Neuronal stem cell (in vitro differentiated cells): ENCODE measurements around the gene SERPINA6.
A peak's percentile ranks its signal among the peaks of the same experiment; 100 is the strongest.
"Not testable (repeated sequence)": the region's sequence is repeated elsewhere in the genome, so short reads cannot be mapped to it uniquely, and the experiment has no call there.

ENCODE experiments used
- DNase-seq: peaks from one replicate; pipeline ENCODE4 v3.0.0-alpha.2; 2013; ENCODE audit warnings: low spot score
- H2AFZ ChIP-seq: one replicate; pipeline ENCODE4 v1.6.1; 2013; ENCODE audit warnings: mild to moderate bottlenecking, low read length, inconsistent platforms
- H2AK5ac ChIP-seq: 2 replicates; pipeline ENCODE4 v1.6.1; 2013; ENCODE audit warnings: low read depth, mild to moderate bottlenecking, inconsistent platforms, low read length, moderate library complexity, mixed read lengths
- H2BK120ac ChIP-seq: 2 replicates; pipeline ENCODE4 v1.6.1; 2013; ENCODE audit warnings: low read depth, mild to moderate bottlenecking, inconsistent platforms, low read length, moderate library complexity, mixed read lengths
- H2BK12ac ChIP-seq: one replicate; pipeline ENCODE4 v1.6.1; 2013; ENCODE audit warnings: low read length, inconsistent platforms
- H2BK15ac ChIP-seq: 2 replicates; pipeline ENCODE4 v1.6.1; 2013; ENCODE audit warnings: mild to moderate bottlenecking, low read length, inconsistent platforms, mixed read lengths
- H2BK5ac ChIP-seq: one replicate; pipeline ENCODE4 v1.6.1; 2013; ENCODE audit warnings: inconsistent platforms, mild to moderate bottlenecking, low read length, moderate library complexity
- H3K14ac ChIP-seq: one replicate; pipeline ENCODE4 v1.6.1; 2013; ENCODE audit warnings: low read length, inconsistent platforms
- H3K18ac ChIP-seq: 2 replicates; pipeline ENCODE4 v1.6.1; 2013; ENCODE audit warnings: low read length, inconsistent platforms
- H3K23ac ChIP-seq: 2 replicates; pipeline ENCODE4 v1.6.1; 2013; ENCODE audit warnings: low read depth, mild to moderate bottlenecking, mixed read lengths, low read length, inconsistent platforms; ENCODE audit not compliant: poor library complexity
- H3K27ac ChIP-seq: replicated peaks from 3 replicates; pipeline ENCODE4 v1.5.1; 2013; ENCODE audit warnings: low read length, inconsistent platforms
- H3K27me3 ChIP-seq, 3 experiments: 2 replicates each; pipeline ENCODE4 v1.6.1; 2013; ENCODE audit warnings: low read length in 3 of 3, mild to moderate bottlenecking in 2 of 3, inconsistent platforms in 1 of 3, low read depth in 1 of 3, mixed read lengths in 1 of 3, moderate library complexity in 1 of 3; ENCODE audit not compliant: control insufficient read depth in 3 of 3, insufficient read depth in 3 of 3
- H3K36me3 ChIP-seq, 2 donors: replicated peaks in 1 of 2; 2 replicates each; pipeline ENCODE4 v1.6.1; 2013; ENCODE audit warnings: low read length in 2 of 2; ENCODE audit not compliant: control insufficient read depth in 2 of 2, insufficient read depth in 2 of 2
- H3K4ac ChIP-seq: 2 replicates; pipeline ENCODE4 v1.6.1; 2013; ENCODE audit warnings: inconsistent platforms, mild to moderate bottlenecking, low read length, moderate library complexity
- H3K4me1 ChIP-seq, 2 donors: 1 replicate in 1 of 2; 2 replicates in 1 of 2; pipeline ENCODE4 v1.6.1; 2013; ENCODE audit warnings: low read length in 2 of 2, low read depth in 1 of 2; ENCODE audit not compliant: control insufficient read depth in 2 of 2, insufficient read depth in 1 of 2
- H3K4me2 ChIP-seq: one replicate; pipeline ENCODE4 v1.6.1; 2013; ENCODE audit warnings: mild to moderate bottlenecking, low read length, inconsistent platforms; ENCODE audit not compliant: insufficient read depth, poor library complexity, severe bottlenecking
- H3K4me3 ChIP-seq, 2 donors: 2 replicates each; pipeline ENCODE4 v1.5.1; 2013; ENCODE audit warnings: low read length in 2 of 2, mild to moderate bottlenecking in 2 of 2, inconsistent platforms in 1 of 2, moderate library complexity in 1 of 2
- H3K79me1 ChIP-seq: one replicate; pipeline ENCODE4 v1.6.1; 2013; ENCODE audit warnings: low read depth, mild to moderate bottlenecking, inconsistent platforms, low read length, moderate library complexity
- H3K9ac ChIP-seq: one replicate; pipeline ENCODE4 v1.6.1; 2013; ENCODE audit warnings: mild to moderate bottlenecking, low read depth, low read length, inconsistent platforms; ENCODE audit not compliant: poor library complexity
- H3K9me3 ChIP-seq, 2 donors: replicated peaks in 1 of 2; 2 replicates each; pipeline versions ENCODE3 to v1.6.1; 2013; ENCODE audit warnings: low read length in 2 of 2, mild to moderate bottlenecking in 2 of 2, inconsistent platforms in 1 of 2, low read depth in 1 of 2, mixed read lengths in 1 of 2, moderate library complexity in 1 of 2; ENCODE audit not compliant: control insufficient read depth in 2 of 2, insufficient read depth in 1 of 2
- H4K8ac ChIP-seq: one replicate; pipeline ENCODE4 v1.6.1; 2013; ENCODE audit warnings: low read depth, mild to moderate bottlenecking, inconsistent platforms, low read length, moderate library complexity
- H4K91ac ChIP-seq: one replicate; pipeline ENCODE4 v1.6.1; 2013; ENCODE audit warnings: low read length, low read depth, mild to moderate bottlenecking, inconsistent platforms; ENCODE audit not compliant: poor library complexity
- WGBS, 2 donors: extraction: QIAGEN DNeasy Blood & Tissue Kit; methylation state at CpG; one replicate each; pipeline ENCODE4 v1.1.7; 2013; ENCODE audit warnings: missing lambda C conversion rate in 2 of 2, mixed read lengths in 1 of 2; ENCODE audit not compliant: insufficient read length in 2 of 2, insufficient replicate concordance in 1 of 2; ENCODE audit errors: extremely low coverage in 2 of 2; 5-methylcytosine and 5-hydroxymethylcytosine counted together

Gene SERPINA6

GRCh38 chr14:94278731-94279130 is 44.4 kb downstream of the SERPINA6 start:
- Histone ChIP-seq H3K27me3 (no peaks in the 10 kb centered on the region), H2BK12ac (no peak overlapping the region), H3K4ac (no peak overlapping the region), H3K23ac (no peak overlapping the region), H2BK5ac (no peak overlapping the region), H3K36me3 (no peaks in the 10 kb centered on the region), H3K4me1 (peaks cover 0 to 2% of the 10 kb centered on the region in 2 donors), H3K9me3 (no peaks in the 10 kb centered on the region), H2BK120ac (no peak overlapping the region), H3K14ac (no peak overlapping the region), H2AFZ (no peak overlapping the region), H2BK15ac (no peak overlapping the region), H4K8ac (no peak overlapping the region), H3K4me3 (no peak overlapping the region), H3K79me1 (no peaks in the 10 kb centered on the region), H3K4me2 (no peak overlapping the region), H3K27ac (no peak overlapping the region), H3K18ac (no peak overlapping the region), H4K91ac (no peak overlapping the region), H2AK5ac (no peak overlapping the region), H3K9ac (no peak overlapping the region)
- DNase-seq = no peak
- no CpG with 5 or more reads among the region's 2 CpGs for WGBS, 2 donors

DNA sequence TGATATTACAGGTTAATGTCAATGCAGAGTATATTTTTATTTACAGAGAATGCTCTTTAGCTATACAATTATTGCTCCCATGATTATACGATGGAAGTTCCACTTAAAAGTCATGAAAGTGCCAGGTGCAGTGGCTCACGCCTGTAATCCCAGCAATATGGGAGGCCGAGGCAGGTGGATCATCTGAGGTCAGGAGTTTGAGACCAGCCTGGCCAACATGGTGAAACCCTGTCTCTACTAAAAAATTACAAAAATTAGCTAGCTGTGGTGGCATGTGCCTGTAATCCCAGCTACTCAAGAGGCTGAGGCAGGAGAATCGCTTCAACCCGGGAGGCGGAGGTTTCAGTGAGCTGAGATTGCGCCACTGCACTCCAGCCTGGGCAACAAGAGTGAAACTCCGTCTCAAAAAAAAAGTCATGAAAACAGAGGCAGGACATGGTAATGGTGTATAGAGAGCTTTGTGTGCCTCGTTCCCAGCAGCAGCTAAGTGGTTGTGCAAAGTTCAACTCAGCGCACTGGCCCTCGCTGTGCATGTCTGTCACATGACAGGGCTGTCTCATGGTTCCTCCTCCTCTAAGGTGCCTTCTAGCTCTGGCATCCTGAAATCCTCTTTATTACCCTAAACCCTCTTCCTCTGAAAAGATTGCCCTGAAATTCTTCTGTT is 46.1 kb downstream of the SERPINA6 start:
- not testable (repeated sequence) for H3K4ac ChIP-seq, H3K23ac ChIP-seq

GRCh38 chr14:94269156-94269555 is 54.0 kb downstream of the SERPINA6 start:
- Histone ChIP-seq H3K18ac (no peak overlapping the region), H4K8ac (no peak overlapping the region), H2BK120ac (no peak overlapping the region), H3K79me1 (no peaks in the 10 kb centered on the region), H3K4ac (no peak overlapping the region), H3K4me1 (no peaks in the 10 kb centered on the region), H2BK12ac (no peak overlapping the region), H2AFZ (no peak overlapping the region), H3K14ac (no peak overlapping the region), H3K4me3 (no peak overlapping the region), H3K9ac (no peak overlapping the region), H2BK5ac (no peak overlapping the region), H2BK15ac (no peak overlapping the region), H4K91ac (no peak overlapping the region), H3K4me2 (no peak overlapping the region), H3K27me3 (no peaks in the 10 kb centered on the region), H3K9me3 (no peaks in the 10 kb centered on the region), H2AK5ac (no peak overlapping the region), H3K36me3 (no peaks in the 10 kb centered on the region), H3K27ac (no peak overlapping the region), H3K23ac (no peak overlapping the region)
- no CpG with 5 or more reads among the region's 10 CpGs for WGBS, 2 donors
- DNase-seq = no peak

More for the DNA sequence above, 46.1 kb downstream of the SERPINA6 start:
- not testable (repeated sequence) for DNase-seq, H3K4me2 ChIP-seq, H3K27ac ChIP-seq, H2AK5ac ChIP-seq, H3K27me3 ChIP-seq, H3K79me1 ChIP-seq, H4K91ac ChIP-seq, H2BK120ac ChIP-seq, H3K9me3 ChIP-seq, H3K36me3 ChIP-seq, H2AFZ ChIP-seq, H3K4me1 ChIP-seq, H2BK5ac ChIP-seq, H2BK15ac ChIP-seq, H3K14ac ChIP-seq, H4K8ac ChIP-seq, H3K9ac ChIP-seq, H3K18ac ChIP-seq, H2BK12ac ChIP-seq
- peak overlapping the region in 1 of 2 donors; percentile 14 for H3K4me3 ChIP-seq
- WGBS, 2 donors = no CpG with 5 or more reads among the region's 11 CpGs

DNA sequence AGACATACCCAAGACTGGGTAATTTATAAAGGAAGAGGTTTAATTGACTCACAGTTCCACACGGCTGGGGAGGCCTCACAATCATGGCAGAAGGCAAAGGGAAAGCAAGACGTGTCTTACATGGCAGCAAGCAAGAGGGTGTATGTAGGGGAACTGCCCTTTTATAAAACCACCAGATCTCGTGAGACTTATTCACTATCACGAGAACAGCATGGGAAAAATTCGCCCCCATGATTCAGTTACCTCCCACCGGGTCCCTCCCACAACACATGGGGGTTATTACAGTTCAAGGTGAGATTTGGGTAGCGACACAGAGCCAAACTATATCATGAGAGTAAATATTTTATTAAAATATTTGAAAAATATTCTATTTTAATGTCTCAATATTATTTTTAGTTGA is 54.6 kb downstream of the SERPINA6 start:
- H3K18ac ChIP-seq, H2BK15ac ChIP-seq, H3K27me3 ChIP-seq, H2BK120ac ChIP-seq, DNase-seq, H2AK5ac ChIP-seq, H2BK12ac ChIP-seq, H2AFZ ChIP-seq, H4K8ac ChIP-seq, H3K79me1 ChIP-seq, H3K14ac ChIP-seq, H3K4me3 ChIP-seq, H3K9ac ChIP-seq, H3K4me1 ChIP-seq, H3K27ac ChIP-seq, H3K23ac ChIP-seq, H2BK5ac ChIP-seq, H4K91ac ChIP-seq, H3K4ac ChIP-seq, H3K36me3 ChIP-seq, H3K4me2 ChIP-seq, H3K9me3 ChIP-seq: not testable (repeated sequence)
- WGBS, 2 donors = no CpG with 5 or more reads among the region's 7 CpGs
